ENCODE data around the gene WDR27.

GRCh38 chr6:169454872-169455204 lies 247.0 kb downstream of the WDR27 start:
- no peak for TF ChIP-seq EP300 (IDR thresholded peaks at IDR 0.05)
- TF ChIP-seq, protein P1, sequence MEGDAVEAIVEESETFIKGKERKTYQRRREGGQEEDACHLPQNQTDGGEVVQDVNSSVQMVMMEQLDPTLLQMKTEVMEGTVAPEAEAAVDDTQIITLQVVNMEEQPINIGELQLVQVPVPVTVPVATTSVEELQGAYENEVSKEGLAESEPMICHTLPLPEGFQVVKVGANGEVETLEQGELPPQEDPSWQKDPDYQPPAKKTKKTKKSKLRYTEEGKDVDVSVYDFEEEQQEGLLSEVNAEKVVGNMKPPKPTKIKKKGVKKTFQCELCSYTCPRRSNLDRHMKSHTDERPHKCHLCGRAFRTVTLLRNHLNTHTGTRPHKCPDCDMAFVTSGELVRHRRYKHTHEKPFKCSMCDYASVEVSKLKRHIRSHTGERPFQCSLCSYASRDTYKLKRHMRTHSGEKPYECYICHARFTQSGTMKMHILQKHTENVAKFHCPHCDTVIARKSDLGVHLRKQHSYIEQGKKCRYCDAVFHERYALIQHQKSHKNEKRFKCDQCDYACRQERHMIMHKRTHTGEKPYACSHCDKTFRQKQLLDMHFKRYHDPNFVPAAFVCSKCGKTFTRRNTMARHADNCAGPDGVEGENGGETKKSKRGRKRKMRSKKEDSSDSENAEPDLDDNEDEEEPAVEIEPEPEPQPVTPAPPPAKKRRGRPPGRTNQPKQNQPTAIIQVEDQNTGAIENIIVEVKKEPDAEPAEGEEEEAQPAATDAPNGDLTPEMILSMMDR (IDR thresholded peaks at IDR 0.05), result no peak
